Stimulated activated CD4-positive, alpha-beta T cell treated with anti-CD3 and anti-CD28 coated beads, TNF-alpha, amount 100 ng/mL, for 48 hours (primary cell): Measurements from ENCODE around the gene NANP.
"Not testable (repeated sequence)": the region's sequence is repeated elsewhere in the genome, so short reads cannot be mapped to it uniquely, and the experiment has no call there.

ENCODE experiments used
- DNase-seq, 3 donors: peaks; one replicate each; pipeline ENCODE4 v3.0.0-alpha.2; 2020; ENCODE audit warnings: low read depth in 3 of 3

Gene NANP, protein sequence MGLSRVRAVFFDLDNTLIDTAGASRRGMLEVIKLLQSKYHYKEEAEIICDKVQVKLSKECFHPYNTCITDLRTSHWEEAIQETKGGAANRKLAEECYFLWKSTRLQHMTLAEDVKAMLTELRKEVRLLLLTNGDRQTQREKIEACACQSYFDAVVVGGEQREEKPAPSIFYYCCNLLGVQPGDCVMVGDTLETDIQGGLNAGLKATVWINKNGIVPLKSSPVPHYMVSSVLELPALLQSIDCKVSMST

DNA sequence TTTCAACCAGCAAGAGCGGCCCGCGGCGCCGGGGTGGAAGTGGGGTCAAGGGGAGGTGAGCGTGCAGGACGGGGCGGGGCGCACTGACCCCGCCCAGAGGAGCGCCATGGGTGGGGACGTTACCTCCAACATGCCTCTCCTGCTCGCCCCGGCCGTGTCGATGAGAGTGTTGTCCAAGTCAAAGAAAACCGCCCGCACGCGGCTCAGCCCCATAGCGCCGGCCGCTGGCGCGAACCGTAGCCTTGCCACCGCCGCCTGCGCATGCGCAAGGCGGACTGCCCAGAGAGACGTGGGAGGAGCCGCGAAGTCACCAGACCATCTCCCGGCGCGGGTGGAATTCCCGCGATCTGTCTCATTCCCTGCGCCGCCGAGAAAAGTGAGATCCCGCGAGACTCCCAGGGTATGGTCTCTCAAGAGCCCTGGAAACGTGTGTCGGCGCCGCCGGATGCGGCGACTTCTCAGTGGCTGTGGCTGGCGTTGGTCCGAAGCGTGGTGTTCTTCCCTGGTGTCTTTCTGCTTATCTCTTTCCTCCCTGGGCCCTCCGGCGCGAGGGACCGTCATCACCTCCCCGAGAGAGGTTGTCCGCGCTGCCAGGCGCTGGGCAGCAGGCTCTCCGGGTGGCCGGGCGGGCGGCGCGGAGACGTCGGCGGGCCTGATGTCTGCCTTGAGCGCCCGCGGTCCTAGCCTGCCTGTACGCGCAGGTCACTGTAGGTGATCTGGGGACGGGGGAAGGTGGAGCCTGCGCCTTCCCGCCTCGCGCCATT lies at the start of gene NANP:
Gene NANP (minus strand): TSS at position 279 of the 764 bp plus-strand sequence. CDS start 66 bp downstream, at position 213.
- DNase-seq = peak; percentile 85 to 89 (median 87)

DNA sequence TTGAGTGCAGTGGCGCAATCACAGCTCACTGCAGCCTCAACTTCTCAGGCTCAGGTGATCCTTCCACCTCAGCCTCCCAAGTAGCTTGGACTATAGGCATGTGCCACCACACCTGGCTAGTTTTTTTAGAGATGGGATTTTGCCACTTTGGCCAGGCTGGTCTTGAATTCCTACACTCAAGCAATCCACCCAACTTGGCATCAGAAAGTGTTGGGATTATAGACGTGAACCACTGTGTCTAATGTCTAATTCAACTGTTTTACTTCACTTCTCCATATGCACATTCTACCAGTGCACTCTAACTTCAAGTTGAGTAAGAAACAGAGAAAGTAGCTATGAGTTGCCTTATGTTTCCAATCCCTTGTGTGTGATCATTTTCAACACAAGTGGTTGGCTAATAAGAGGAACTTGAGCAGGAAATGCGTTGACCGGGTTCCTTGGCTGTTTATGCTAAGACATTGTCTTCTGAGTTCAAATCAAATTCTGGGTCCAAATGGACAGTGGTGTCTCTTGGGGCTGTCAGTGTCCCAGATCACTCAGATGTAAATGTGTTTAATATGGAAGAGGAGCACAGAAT lies 48.9 kb upstream of the NANP start:
- no peak for DNase-seq

DNA sequence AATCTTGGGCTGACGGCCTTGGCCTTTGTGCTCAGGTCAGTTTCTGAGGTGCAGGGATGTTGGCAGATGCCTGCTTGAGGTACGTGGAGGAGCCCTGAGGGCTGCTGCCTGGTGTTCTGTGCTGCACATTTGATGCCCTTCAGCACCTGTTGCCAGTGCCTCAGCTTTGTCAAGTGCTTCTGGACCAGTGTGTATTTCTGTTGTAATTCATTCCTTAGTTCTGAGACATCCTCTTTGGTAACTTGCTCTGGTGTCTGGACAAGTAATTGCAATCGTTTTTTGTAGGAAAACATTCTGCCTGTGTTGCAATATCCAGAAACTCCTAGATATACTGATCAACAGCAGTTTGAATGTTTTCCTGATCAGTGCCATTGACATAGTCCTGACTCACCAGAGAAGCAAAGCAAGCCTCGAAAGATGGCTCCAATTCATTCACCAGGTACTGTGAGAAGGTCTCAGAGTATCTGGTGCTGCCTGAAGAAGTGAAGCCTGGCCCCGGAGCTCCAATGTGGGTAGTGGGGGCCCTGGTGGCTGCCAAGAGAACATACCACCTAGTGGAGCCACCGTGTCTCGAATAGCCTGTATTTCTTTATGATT lies 46.1 kb upstream of the NANP start:
- no peak for DNase-seq

DNA sequence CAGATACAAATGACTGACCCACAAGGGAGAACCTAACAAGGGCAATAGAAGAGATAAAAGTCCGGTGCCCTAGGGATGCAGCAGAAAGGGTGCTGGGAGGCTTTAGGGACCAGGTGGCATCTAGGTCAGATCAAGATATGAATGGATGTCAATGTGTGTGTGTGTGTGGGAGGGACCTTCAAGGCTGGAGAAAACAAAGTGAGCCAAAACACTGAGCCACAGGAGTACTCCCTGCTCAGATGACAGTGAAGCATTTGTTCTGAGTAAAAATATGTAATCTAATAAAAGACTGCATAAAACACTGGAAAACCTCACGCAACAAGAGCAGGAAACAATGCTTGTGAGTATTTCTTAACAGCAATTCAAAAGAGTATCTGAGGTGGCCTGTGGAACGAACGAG lies 44.6 kb upstream of the NANP start:
- no peak for DNase-seq

DNA sequence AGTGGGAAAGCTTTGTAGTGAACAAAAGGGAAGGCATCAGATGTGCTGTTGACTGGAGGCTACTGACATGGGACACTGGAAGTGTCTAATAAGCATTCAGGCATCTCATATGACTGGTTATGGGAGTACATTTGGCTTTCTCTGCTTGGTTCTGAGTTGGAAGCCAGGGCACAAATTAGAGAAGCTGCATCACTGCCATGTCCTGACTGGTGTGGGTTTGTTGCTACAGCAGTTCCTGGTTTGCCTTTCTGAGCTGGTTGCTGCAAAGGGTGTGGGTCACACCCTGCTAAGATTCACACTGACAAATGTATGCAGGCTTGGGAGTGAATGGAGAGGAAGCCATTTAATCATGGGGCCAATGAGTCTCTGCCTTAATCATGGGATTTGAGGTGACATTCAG lies 36.2 kb upstream of the NANP start:
- no peak for DNase-seq

DNA sequence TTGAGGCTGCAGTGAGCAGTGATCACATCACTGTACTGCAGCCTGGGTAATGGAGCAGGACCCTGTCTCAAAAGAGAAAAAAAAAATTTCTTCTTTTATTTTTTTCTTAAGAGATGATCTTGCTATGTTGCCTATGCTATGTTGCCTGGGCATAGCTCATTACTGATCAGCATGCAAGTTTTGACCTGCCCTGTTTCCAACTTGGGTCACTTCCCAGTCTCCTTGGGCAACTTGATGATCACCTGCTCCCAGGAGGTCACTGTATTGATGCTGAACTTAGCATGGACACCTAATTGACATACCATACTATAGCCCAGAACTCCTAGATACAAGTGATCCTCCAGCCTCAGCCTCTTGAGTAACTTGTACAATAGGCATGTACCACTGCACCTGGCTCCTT lies 30.7 kb upstream of the NANP start:
- DNase-seq = no peak

DNA sequence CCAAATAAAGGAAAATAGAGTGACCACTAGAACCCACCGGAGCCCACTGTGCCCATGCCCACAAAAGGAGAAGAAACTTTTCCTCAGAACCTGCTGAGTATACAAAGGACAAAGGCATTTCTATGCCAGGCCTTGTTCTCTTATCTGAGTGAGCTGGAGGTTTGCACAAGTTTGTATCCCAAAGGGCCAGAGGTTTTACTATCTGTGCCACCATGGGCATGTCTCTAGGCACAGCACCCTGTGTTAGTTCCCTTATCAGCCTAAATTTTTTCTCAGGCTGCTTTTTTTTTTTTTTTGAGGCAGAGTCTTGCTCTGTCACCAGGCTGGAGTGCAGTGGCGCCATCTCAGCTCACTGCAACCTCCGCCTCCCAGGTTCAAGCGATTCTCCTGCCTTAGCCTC lies 29.1 kb upstream of the NANP start:
- not testable (repeated sequence) for DNase-seq

DNA sequence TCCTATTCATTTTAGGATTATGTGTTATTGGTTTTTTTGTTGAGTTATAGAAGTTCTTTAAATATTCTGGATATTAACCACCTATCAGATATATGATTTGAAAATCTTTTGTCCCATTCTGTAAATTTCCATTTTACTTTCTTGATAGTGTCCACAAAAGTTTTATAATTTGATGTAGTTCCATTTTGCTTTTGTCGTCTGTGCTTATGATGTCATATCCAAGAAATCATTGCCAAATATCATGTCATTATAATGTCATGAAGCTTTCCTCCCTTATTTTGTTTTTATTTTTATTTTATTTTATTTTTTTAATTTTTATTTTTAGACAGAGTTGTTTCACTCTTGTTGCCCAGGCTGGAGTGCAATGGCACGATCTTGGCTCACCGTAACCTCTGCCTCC lies 21.0 kb upstream of the NANP start:
- no peak for DNase-seq

DNA sequence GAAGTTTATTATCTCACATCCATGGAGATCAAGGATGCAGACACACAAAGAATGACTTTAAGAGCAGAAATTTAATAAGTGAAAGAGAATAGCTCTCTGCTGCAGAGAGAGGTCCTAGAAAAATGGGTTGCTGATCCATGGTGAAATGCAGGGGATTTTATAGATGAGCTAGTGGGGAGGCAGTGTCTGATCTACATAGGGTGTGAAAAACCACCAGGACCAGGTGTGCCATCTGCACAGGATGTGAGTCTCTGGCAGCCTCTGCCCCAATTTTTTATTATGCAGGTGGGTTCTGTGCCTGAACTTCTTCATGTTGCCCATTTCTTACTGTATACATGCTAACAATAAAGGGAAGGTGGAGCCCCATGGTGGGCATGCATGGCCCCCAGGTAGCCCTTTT lies 19.9 kb upstream of the NANP start:
- DNase-seq = no peak

DNA sequence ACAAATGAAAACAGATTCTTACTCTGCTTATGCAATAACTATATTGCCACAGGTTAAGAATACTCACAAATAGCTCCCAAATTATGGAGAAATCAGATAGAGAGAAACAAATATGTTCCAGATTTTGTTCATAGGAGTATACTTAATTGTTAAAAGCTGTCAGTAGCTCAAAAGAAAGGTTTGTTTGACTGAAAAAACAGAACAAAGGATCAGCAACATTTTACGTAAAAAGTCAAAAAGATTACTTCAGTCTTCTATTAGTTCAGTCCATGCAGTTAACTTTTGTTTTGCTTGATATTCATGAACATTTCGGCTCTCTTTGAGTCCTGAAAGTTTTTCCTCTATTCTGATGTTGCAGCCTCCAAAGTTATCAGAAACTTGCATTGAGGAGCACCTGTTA lies 13.4 kb upstream of the NANP start:
- no peak for DNase-seq

DNA sequence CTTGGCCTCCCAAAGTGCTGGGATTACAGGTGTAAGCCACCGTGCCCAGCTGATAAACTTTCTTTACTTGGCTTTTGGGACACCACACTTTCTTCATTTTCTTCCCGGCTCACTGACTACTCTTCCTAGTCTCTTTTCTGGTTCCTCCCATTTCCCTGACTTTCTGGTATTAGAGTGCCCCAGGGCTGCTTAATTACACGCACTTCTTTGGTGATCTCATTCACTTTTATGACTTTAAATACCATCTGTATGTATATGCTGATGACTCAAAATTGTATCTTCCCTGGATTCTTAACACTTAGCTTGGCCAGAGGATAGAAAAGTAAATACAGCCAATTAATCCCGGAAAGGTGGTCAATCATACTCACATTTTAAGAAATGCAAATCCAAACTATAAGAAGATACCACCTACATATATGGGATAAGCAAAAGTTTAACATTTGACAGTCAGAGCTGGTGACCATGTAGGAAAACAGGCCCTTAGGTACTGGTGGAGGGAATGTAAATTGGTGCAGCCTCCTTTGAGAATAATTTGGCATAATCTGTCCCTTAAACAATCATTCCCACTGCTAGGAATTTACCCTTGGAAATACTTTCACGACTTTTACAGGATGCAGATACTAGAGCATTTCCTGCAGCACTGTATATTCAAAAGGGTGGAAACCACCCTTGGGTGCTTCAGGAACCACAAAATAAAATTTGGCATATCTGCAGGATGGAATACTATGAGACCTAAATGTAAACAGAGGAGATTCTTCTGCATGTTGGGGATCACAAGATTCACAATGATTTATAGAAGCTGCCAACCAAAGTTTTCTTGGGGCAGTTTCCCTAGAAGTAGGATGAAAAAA lies 9.4 kb upstream of the NANP start:
- DNase-seq = no peak

DNA sequence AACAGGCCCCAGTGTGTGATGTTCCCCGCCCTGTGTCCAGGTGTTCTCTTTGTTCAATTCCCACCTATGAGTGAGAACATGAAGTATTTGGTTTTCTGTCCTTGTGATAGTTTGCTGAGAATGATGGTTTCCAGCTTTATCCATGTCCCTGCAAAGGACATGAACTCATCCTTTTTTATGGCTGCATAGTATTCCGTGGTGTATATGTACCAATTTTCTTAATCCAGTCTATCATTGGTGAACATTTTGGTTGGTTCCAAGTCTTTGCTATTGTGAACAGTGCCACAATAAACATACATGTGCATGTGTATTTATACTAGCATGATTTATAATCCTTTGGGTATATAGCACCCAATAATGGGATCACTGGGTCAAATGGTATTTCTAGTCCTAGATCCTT lies 6.8 kb upstream of the NANP start:
- DNase-seq = not testable (repeated sequence)

DNA sequence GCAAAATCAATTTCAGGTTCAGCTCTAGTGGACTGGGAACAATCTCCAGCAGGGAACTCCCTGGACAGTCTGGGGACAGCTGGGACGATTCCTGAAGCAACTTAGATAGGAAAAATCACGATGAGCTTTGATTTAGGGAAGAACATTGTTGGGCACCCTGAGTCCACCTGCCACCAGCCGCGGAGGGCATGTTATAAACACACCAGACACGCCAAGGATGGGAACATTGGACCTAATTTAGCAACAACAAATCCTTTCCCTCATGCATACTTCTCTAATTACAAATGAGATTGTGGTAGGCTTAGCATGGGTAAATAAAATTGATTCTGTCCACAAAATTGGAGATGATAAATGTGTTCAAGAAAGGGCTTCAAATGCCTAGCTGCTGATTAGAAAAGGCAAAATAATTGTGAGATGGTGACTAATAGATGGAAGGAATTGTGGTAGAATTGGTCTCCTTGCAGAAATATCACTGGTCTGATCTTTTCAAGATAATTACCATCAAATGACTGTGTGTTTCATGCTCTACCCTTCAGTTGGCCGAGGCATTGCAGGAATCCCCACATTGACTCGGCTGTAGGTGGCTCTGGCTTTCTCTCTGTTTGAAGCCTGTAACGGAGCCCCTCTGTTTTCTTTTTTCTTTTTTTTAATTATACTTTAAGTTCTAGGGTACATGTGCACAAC lies 6.1 kb upstream of the NANP start:
- no peak for DNase-seq

DNA sequence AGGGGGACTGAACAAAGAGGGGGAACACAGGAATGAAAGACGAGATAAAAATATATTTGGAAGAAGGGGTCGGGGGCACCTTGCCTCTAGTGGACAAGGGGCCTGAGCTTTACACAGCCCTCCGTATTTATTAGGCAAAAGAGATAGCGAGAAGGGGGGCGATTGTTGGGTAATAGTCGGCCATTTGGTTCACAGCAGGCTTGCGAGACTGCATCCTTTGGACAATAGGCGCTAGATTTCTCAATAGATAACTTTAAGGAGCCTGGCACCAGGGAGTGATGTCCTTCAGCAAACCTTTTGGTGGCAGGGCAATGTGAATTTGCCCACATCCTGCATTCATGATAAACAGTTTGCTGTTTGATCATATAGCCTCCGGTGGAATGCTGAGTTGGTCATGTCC lies 3.0 kb upstream of the NANP start:
- DNase-seq = no peak

DNA sequence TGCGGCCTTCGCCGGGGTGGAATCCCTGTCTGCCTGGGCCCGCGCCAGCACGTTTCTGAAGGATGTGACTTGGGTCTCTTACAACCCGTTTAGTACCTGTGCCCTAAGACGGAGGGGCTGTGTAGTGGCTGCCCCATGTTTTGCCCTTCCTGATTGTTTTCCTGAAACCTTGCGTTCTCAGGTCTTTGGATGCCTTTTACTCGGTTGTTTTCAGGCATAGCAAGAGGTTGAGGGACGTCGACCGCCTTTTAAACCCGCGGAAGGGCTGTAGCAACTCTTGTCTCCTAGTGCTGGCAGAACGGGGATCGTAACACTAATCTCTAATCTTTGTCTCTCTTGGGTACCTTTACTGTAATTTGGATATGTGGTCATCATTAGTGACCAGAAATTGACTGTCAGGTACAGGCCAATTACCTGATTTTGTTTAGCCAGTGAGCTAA lies 706 bp upstream of the NANP start:
- no peak for DNase-seq

DNA sequence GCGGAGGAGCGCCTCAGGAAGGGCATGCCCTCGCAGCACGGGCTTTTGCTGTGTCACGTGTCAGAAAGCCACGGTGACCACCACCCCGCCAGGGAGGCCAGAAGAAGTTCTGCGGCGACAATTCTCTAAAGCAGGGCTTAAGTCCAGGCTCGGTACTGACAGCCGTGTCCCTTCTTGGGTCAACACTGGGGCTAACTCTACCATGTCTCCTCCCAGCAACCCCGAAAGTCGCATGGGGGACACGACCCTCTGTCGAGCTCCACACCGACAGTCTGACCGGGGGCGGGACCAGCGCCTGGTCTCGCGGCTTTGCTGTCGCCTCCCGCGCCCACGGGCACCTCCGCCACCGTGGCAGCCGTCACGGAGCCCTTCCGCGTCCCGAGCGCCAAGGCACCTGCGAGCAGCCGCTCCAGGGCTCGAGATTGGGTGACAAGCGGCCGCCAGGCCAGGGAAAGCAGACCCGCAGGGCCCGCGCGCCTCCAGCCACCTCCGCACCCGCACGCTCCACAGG lies 534 bp downstream of the NANP start:
- DNase-seq = peak in 2 of 3 donors; percentile 8 to 12

DNA sequence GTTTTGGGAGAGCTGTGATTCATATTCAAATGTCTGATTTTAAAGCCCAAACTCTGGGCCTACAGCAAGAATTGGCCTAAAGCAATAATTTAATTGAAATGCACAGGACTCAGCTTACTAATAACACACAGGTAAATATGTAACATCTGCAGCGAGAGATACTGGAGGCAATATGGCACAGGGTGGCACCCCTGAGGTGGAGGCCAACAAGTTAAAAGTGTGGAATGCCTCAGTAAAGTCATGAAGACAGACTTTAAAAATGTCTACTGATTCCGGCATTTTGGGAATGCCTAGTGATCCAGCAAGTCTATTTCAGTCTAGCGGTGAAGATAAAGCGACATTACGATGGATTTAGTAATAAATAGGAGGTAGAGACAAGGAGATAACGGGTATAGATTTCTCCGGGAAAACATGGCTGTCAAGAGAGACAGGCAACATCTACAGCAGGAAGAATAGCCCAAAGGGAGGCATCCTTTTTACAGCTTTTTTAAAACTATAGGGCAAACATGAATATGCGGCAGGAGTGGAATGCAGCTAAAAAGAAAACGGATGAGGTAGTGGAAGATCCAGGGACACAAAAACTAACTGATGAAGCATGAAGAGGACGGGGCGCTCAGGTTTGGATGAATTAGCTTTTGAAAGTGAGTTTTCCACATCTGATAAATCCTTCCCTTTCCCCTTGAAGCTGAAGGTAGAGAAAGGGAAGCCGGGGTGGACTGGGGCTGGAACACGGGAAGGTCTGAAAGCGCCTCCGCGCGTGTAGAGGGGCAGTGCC lies 1.2 kb downstream of the NANP start:
- no peak for DNase-seq

DNA sequence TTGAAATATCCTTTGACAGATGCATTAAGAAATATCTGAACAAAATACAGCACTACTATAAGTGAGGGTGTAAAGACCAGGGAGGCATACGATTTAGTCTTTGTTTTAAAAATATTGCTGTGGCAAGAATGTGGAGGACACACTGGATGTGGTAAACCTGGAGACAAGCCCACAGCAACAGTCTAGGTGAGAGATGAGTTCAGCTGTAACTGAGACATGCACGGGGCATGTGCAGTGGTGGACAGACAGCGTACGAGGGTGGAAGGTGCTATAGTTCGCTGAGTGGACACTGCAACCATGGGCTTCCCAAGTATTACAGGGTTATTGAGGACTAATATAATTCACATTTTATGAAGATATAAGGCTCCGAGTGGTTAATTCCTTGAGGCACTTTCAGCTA lies 1.8 kb downstream of the NANP start:
- DNase-seq = no peak

DNA sequence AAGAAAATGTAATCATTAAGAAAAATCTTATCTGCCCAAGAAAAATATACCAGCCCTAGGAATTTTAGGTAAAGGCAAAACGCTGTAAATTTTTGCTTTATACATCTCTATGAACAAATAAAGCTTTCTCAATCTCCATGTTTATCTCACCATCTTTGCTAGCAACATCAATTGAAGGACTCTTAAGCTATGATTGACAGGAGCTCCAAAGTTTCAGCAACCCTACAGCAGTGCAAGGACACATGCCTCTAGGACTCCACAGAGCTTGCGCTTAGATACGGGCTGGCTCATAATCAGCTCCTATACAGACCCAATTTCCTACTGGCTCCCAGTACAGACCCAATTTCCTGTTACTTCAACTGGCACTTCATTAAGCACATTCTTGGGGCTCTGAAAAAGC lies 4.3 kb downstream of the NANP start:
- no peak for DNase-seq

DNA sequence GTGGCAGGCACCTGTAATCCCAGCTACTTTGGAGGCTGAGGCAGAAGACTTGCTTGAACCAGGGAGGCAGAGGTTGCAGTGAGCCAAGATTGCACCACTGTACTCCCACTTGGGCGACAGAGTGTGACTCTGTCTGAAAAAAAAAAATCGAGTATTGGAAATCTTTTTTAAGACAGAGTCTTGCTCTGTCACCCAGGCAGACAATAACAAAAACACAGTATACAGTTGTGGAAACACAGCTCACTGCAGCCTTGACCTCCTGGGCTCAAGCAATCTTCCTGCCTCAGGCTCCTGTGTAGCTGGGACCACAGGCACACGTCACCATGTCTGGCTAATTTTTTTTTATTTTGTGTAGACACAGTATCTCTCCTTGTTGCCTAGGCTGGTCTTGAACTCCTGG lies 15.0 kb downstream of the NANP start:
- DNase-seq = no peak
